Gastrocnemius medialis (tissue), 4 donors: Measurements from ENCODE around the gene FGF23.

Experiments
- POLR2A ChIP-seq, 2 donors: fragments of 450-650 bp; IDR thresholded peaks; one replicate each; pipeline ENCODE4 v1.6.1; 2017; ENCODE audit warnings: antibody characterized with exemption in 2 of 2, mild to moderate bottlenecking in 2 of 2, moderate library complexity in 2 of 2
- TF ChIP-seq, protein P1 (sequence below), 5 experiments: fragments of 450-650 bp in 3 of 5; fragments of 200-600 bp in 2 of 5; sonication (generic) in 2 of 5; IDR thresholded peaks in 4 of 5; conservative IDR thresholded peaks in 1 of 5; 1 replicate in 4 of 5; 2 replicates in 1 of 5; pipeline ENCODE4 v1.5.1; 2016 to 2019; ENCODE audit warnings: antibody characterized with exemption in 5 of 5, mild to moderate bottlenecking in 3 of 5, moderate library complexity in 3 of 5

- TF ChIP-seq, protein P1, sequence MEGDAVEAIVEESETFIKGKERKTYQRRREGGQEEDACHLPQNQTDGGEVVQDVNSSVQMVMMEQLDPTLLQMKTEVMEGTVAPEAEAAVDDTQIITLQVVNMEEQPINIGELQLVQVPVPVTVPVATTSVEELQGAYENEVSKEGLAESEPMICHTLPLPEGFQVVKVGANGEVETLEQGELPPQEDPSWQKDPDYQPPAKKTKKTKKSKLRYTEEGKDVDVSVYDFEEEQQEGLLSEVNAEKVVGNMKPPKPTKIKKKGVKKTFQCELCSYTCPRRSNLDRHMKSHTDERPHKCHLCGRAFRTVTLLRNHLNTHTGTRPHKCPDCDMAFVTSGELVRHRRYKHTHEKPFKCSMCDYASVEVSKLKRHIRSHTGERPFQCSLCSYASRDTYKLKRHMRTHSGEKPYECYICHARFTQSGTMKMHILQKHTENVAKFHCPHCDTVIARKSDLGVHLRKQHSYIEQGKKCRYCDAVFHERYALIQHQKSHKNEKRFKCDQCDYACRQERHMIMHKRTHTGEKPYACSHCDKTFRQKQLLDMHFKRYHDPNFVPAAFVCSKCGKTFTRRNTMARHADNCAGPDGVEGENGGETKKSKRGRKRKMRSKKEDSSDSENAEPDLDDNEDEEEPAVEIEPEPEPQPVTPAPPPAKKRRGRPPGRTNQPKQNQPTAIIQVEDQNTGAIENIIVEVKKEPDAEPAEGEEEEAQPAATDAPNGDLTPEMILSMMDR (IDR thresholded peaks at IDR 0.05 in 4 of 5, conservative IDR thresholded peaks at IDR 0.05 in 1 of 5) = no peak
- TF ChIP-seq POLR2A (IDR thresholded peaks at IDR 0.05) = no peak
Observed at GRCh38 chr12:4325966-4326365, 53.5 kb downstream of the FGF23 start.
